NCI-H460 (cell line): ENCODE results near the gene SMIM36. TPM values are rescaled to one million over a fixed set of nuclear protein-coding genes. Genes with fewer than 3 reads are reported as not detected.
"Not testable (repeated sequence)": the region's sequence is repeated elsewhere in the genome, so short reads cannot be mapped to it uniquely, and the experiment has no call there.

Experiments used
- DNase-seq: peaks from one replicate; pipeline ENCODE4 v3.0.0-alpha.2; 2016; ENCODE audit warnings: low read depth; ENCODE audit errors: extremely low read depth
- polyA plus RNA-seq: library from polyadenylated mRNA; depleted of rRNA; stranded (reverse); fragments of >200 nt; gene quantifications from 2 replicates; pipeline ENCODE4 v1.2.3, GENCODE V29; 2014; cell fraction: nucleus; rRNA removed
- total RNA-seq: library from RNA; depleted of rRNA; stranded (reverse); fragments of >200 nt; shearing (Covaris generic); gene quantifications from 2 replicates; pipeline ENCODE4 v1.2.3, GENCODE V29; 2014; rRNA removed

SMIM36 gene
- not detected in 2 replicates for total RNA-seq
- not detected in 2 replicates for polyA plus RNA-seq

DNA sequence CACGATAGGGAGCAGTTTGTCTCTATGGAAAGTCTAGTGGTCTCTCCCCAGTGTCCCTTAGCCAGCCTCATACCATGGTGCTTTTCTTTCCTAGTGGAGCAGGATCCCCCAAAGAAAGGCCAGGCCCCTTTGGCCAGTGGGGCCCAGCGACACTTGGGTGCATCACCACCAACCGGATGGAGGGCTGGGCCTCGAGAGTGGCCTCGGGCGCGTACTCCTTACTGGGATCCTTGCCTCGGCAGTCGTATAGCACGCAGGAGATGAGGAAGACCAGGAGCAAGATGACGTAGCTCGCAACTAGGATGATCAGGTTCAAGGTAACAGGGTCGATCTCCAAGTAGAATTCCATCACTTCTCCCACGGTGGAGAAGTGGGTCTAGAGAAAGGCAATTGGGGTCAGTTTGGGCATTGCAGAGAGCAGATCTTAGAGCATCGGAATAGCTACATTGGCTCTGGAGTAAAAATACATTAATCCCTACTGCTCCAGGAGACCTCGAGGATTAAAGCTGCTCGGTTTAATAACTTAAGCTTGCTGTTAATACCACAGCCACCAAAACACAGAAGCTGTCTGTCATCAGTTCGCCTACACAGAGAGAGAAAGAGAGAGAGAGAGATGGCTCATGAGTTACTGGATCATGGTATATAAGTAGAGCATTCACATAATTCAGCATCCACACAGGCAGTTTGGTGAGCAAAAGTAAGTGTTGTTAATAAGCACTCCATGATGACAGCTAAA lies at the start of gene SMIM36:
Gene SMIM36 (minus strand): TSS at position 467 of the 736 bp plus-strand sequence.
- no peak for DNase-seq

DNA sequence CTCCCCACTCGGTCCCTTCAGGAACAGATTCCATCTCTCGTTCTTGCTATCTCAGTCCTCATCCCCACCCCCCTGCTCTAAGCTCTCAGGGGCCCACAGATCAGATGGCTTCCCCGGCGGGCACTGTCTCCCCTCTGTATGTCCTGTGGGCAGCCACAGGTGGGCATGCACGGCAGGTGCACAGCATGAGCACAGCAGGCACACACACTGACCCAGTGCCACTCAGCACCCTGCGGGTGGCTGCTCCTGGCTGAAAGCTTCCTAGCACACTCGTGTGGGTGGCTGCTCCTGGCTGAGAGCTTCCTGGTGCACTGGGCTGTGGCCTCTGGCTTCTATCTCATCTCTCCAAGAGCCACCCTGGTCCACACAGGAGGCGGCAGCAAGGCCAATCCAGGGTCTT lies 44.5 kb upstream of the SMIM36 start:
- DNase-seq = no peak

DNA sequence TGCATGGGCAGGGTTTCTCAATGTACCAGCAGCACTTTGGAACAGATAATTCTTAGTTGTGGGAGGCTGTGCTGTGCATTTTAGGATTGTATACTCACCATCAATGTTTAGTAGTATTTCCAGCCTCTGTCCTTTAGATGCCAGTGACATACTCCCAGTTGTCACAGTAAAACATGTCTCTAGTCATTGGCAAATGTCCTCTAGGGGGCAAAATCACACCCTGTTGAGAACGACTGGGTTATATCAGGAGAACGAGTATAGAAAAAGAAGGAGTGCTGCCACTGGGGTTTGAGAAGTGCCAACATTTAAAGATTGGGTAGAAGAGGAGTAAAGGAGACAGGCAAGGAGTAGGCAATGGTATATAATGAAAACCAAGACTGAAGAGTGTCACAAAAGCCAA lies 37.9 kb upstream of the SMIM36 start:
- DNase-seq = peak; percentile 29

DNA sequence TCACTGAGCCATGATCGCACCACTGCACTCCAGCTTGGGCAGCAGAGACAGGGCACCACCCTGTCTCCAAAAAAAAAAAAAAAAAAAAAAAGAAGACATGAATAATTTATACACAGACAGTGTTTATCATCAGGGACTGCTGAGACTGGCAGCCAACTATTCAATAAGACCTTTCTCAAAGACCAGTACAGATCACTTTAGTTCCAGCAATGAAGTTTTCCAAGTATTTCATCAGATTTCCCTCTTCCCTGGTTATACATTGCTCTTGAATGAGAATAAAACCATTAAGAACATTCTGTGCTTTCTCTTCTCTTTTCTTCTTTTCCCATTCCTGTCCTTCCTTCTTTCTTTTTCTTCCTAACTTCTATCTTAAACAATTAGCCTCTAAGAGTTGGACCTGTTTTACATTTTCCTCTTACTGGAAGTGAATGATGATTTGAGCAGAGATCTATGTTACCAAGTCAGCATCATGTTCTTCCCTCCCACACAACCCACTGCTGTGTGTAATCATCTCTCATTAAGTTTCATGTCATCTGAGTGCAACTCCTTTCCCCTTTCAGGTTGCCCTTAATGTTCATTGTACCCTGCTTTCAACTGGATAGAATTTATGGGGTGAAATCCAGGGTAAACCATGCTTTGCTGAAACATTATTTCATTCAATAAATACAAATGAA lies 35.9 kb upstream of the SMIM36 start:
- DNase-seq = no peak

DNA sequence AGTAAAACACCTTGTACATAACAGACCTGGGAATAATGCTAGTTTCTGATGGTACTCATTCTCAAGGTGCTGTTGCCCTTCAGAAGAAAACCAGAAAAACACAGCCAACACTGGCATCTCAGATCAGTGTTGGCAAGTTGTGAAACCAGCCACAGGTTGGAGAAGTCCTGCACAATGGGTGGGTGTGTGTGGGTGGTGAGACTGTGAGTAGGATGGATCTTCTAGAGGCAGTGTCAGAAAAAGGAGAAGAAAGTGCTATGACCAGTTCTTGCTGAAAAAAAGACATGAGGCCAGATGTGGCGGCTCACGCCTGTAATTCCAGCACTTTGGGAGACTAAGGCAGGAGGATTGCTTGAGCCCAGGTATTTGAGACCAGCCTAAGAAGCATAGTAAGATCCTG lies 35.2 kb upstream of the SMIM36 start:
- DNase-seq = no peak

DNA sequence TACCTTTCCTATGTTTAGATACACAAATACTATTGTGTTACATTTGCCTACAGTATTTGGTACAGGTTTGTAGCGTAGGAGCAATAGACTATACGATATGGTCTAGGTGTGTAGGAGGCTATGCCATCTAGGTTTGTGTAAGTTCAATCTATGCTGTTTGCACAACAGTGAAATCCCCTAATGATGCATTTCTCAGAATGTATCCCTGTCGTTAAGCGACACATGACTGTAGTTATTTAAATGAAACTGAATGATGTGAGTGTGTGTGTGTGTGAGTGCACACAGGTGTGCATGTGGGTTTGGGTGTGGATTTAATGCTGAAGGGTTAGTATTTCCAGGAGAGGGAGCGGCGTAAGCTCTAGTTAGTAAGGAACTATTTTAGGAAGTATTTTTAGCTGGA lies 34.6 kb upstream of the SMIM36 start:
- DNase-seq = no peak

DNA sequence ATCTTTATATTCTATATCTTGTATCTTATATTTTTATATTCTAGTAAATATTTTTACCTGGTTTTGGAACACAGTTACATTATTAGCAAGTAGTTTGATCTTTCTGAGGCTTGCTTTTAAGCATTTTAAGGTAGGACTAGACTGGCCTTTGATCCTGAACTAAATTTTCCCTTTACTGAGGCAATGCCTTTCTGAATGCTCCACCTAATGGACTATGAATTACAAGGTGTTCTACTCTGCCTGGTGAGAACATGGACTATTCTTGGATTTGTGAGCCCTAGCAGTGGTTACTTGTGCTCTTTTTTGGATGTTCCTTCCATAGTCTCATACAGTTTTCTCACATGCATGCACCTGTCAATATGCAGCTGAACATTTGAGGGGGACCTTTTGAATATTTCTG lies 32.5 kb upstream of the SMIM36 start:
- no peak for DNase-seq

DNA sequence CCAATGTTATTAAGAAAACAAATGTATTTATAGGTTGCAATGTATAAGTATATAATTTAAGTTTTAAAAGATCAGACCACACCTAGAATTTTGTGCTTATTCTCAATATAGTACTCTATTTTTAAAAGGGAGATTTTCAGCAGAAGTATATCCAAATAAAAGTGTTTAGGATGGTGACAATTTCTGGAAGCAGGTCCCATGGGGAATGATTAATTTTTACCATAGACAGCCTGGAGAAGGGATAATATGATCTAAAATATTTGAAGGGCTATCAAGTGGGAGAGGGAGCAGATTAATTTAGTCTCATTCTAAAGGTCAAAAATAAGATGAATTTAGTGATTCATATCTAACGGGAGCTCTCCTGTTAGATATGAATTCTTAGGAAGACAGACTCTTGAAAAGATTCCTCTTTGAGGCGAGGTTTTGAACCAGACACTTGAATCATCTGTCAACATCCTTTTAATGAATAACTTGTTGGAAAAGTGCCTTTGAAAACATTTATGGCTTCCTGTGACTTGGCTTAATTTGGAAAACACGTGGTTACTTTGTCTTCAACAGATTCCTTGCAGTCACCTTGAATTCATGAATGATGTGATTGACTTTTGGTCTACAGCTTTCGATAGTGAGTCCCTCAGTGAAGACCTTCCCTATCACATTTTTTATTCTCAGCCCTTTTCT lies 29.3 kb upstream of the SMIM36 start:
- DNase-seq = peak; percentile 48

DNA sequence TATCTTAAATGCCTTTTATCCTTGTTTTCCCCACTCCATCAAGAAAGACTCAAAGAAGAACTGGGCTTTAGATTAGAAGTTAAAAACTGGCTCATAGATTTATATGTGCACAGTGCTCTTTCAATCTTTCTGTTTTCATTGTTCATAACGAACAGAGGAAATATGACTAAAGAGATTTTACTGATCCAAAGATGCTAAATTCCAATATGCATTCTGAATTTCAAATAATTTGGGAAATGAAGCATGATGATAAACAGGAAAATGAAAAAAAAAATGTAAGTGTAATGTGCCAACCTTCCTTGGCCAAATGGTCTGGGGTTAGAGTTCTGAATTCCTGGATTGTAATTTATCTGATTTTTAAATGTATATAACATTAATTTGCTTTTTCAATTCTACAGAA lies 25.0 kb upstream of the SMIM36 start:
- no peak for DNase-seq

DNA sequence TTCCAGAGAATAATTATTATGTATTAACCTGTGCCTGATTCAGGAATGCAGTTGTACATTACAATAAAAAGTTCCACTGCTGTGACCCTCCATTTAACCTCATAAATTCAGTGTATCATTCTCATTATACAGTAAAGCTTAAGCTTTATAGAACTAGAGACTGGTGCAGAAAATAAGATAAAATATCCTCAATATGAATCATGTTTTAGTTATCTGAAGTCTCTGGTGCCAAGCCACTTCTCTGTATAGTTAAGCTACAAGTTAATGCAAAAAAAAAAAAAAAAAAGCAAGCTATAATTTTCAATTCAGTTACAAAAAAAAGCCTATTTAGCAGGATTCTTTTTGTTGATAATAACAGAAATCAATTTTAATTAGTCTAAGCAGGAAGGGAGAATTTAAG lies 22.4 kb upstream of the SMIM36 start:
- no peak for DNase-seq

DNA sequence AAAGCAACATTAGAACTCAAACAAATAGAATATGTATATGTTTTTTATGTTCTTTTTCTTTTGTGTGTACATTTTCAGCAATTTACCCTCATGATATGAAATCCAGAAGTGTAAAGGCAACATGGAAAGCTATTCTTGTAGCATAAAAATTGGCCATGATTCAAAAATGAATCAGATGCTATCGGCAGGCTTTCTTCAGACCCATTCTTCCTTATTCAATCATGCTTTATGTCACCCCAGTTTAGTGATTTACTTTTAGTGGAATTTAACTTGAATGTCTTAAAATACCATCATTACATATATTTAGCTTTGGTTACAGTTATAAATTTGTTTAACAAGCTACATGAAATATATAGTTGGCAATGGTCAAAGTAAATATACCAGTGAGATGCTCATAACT lies 21.4 kb upstream of the SMIM36 start:
- no peak for DNase-seq

DNA sequence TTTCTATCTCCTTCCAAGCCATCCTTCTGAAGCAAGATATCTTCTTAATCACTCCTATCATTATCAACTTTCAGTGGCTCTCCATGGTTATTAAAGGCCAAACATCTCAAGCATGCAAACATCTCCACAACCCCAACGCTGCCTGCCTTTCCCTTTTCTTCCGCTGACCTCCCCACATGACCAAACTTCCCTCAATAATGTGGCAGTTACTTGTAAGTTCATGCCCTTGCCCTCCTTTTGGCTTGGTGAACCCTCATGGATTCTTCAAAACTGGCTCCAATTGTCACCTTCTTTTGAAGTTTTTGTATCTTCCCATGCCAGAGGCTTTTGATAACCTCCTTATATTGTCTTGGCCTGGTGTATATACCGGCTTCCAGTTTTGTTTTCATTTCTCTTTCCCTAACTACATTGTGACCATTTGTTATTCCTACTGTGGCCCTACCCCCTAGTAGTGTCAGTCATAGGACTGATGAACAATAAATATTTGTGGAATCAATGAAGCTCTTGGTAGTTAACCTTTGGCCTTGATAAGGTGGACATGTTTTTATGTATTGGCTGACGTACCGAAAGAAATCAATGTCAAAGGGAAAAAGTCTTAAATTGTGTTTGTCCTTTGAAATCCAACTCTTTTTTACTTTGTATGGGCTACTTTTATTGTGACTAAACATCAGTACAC lies 19.9 kb upstream of the SMIM36 start:
- no peak for DNase-seq

DNA sequence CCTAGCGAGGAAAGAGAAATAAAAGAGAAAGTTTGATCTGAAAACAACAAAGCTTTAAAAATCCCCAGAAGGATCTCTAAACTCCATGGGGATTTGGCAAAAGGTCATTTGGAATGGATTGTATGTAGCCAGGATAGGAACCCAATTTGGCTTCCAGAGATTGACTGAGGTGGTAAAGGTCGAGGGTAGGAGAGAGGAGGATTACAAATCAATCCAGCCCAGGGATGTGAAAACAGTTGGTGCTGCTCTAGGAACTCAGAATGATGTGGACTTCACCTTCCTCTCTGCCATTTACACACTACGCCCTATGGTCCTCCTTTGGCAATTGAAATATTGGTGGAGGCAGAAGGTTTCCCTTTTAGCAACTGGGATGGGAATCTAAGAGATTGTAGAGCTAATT lies 18.8 kb upstream of the SMIM36 start:
- no peak for DNase-seq

DNA sequence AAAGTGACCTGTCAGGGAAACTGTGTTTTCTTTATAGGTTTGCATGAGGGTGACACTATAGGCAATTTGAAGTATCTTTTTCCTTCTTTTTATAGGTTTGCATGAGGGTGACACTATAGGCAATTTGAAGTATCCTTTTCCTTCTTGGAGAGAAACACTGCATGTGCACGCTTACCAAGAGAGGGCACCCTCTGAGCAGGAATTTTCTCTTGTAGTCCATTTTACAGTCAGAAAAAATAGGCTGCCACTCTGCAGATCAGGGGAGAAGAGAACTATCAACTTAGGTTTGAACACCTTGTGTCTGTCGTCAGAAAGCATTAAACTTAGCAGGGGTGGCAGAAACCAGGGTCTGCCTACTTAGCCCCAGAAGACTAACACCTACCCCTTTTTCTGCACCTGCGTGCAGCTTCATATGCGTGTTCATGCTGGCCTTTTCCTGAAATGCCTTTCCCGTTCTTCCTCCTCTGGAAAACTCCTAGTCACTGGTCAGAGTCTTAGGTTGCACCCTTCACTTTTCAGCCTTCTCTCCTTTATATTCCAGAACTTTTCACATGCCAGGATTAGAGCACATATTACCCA lies 16.4 kb upstream of the SMIM36 start:
- peak; percentile 62 for DNase-seq

DNA sequence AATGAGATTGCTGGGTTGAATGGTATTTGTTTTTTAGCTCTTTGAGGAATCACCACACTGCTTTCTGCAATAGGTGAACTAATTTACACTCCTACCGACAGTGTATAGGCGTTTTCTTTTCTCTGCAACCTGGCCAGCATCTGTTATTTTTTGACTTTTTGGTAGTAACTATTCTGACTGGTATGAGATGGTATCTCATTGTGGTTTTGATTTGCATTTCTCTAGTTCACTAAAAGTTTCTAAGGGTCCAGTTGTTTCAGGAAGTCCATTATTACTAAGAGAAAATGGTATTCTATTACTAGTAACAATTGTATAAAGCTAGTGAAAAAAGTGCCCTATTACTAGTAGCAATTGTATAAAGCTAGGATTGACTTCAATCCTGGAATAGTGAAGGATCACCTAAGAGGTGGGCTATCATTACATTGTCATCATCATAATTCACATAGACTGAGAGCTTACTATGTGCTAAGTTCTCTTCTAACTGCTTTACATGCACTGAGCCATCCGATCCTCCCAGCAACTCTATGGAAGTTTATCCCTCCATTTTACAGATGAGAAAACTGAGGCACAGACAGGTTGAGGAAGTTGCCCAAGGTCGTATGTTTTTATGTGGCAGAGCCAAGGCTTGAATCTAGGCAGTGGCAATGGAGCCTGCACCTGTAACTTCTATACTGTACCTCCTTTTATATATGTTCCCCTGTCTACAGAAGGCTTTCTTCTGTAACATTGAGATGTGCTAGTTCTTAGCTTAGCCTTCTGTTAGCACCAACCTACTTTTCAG lies 13.4 kb upstream of the SMIM36 start:
- DNase-seq = no peak

DNA sequence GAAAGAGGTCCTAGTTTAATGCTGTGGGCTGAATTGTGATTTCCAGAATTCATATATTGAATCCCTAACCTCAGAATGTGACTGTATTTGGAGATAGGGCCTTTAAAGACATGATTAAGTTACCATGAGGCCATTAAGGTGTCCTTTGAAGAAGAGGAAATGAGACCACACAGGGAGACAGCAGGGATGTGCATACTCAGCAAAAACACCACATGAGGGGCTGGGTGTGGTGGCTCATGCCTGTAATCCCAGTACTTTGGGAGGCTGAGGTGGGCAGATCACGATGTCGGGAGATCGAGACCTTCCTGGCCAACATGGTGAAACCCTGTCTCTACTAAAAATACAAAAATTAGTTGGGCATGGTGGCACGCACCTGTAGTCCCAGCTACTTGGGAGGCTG lies 11.8 kb upstream of the SMIM36 start:
- not testable (repeated sequence) for DNase-seq

DNA sequence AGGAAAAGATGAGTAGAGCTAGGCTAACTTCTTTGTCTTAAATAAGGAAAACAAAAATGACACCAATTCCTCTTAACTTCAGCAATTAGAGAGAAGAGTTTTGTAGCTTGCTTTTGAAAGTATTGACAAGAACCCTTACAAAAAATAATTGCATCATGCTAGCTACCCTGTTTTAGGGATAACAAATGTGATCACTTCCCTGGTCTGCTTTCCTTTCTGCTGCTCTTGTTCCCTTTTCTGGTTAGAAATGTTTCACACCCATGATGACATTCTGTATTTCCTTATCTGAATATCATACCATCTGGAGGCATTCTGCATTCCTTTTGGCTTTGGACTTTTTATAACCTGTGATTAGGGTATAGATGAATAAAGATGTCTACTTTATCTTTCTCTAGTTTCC lies 9.9 kb upstream of the SMIM36 start:
- no peak for DNase-seq

DNA sequence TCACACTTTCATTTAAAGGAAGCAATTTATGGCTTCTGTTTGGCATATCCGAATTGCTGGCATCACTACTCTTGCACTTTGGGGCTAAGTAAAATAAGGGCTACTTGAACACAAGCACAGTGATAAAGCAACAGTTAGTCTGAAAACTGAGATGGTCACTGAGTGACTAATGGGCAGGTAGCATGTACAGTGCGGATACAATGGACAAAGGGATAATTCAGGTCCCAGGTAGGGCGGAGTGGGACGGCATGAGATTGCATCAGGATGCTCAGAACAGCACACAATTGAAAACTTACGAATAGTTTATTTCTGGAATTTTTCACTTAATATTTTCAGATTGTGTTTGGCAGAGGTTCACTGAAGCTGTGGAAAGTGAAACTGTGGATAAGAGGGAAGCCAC lies 9.2 kb upstream of the SMIM36 start:
- DNase-seq = no peak

DNA sequence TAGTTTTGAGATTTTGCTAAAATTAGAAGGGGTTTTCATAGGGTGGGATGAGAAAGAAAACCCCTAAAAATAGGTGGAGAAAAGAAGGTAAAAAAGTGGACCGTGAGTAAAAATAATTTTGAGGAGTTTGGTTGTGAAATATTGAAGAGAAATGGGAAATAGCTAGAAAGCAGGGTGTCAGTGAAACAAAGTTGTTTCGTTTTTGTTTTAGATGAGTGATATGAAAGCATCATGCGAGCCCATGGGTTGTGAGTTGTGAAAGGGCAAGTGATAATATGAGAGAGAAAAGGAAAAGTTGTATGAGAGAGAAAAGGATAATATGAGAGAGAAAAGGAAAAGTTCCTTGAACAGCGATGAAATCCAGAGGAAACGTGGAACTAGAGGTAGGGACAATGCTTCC lies 7.3 kb upstream of the SMIM36 start:
- DNase-seq = no peak
